Motor neuron (in vitro differentiated cells): Measurements from ENCODE around the gene PAM. TPM values are rescaled to one million over a fixed set of nuclear protein-coding genes. Genes with fewer than 3 reads are reported as not detected.

Experiments used
- ATAC-seq, 8 experiments: fragments of 200-7000 bp; cut with Tn5 transposase; replicated peaks in 6 of 8; 2 replicates each; pipeline ENCODE4 v1.8.0; 2021; ENCODE audit warnings: mild to moderate bottlenecking in 8 of 8, moderate library complexity in 8 of 8
- H3K27ac ChIP-seq, 2 donors: fragments of 250-450 bp; sonication (Bioruptor Pico); 2 replicates each; pipeline ENCODE4 v1.9.0; 2021; ENCODE audit warnings: antibody characterized with exemption in 2 of 2, mild to moderate bottlenecking in 2 of 2, moderate library complexity in 1 of 2
- H3K4me1 ChIP-seq, 2 donors: fragments of 250-450 bp; sonication (Bioruptor Pico); replicated peaks in 1 of 2; 2 replicates each; pipeline ENCODE4 v1.6.1; 2021; ENCODE audit warnings: antibody characterized with exemption in 2 of 2, mild to moderate bottlenecking in 2 of 2, moderate library complexity in 1 of 2
- H3K4me3 ChIP-seq, 5 donors: fragments of 250-450 bp; sonication (Bioruptor Pico); 2 replicates each; pipeline ENCODE4 v1.9.0; 2021; ENCODE audit warnings: antibody characterized with exemption in 5 of 5, mild to moderate bottlenecking in 5 of 5, moderate library complexity in 4 of 5
- WGBS, 10 experiments: fragments of 450-650 bp; shearing (Covaris generic); methylation state at CpG; one replicate each; pipeline ENCODE4 v1.0.0; 2022; 5-methylcytosine and 5-hydroxymethylcytosine counted together
- in situ Hi-C, 9 experiments: fragments of 400-800 bp; cut with MboI; loops; one replicate each; pipeline ENCODE4 v1.15.0; 2021; ENCODE audit warnings: low sequenced_read_pairs in 9 of 9, low pct_unique_long_range_greater_than_20kb in 2 of 9; ENCODE audit not compliant: unreplicated experiment in 9 of 9
- total RNA-seq, 8 experiments: library from RNA; unstranded; fragments of 300-600 nt; gene quantifications; 2 replicates each; pipeline versions ENCODE4 v1.2.3 to v1.2.4, GENCODE V29; 2022

Gene PAM
- total RNA-seq, 8 experiments from 2014 or later: 49.0 to 439 (median 74.4) TPM

DNA sequence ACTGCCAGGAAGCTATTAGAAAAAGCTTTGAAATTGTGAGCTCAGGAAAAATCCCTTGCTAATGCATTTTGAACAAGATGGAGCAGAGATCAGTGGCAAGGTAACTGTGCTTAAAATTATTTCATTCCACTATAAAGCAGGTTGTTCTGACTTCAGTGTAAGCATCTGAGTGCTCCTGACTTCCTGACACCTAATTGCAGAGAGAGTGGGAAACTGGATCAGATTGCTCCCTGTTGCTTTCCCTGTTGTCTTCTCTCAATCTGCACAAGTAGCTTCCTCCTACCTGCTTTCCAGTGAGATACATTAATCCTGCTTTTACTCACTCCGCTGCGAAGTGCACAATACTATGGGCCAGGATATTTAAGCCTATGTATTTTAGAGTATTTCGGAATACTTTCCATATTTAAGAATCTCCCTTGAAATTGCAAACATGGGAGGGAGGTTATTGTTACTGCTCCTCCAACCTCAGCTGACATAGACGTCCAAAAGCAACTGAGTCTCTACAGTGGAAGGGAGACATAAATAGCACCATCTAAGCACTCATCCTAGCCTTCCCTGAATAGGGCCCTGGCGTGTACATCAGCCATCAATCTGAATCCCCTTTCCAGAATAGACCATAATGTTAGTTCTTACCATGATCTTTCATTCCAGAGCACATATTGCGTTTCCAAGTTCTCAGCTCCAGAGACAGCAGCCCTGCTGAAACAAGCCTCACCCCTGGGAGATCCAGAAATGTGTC lies 178.8 kb downstream of the PAM start:
- in situ Hi-C loops: no loop called here
- H3K4me1 ChIP-seq: no peaks in the 10 kb centered on the region
- no peak for ATAC-seq
- 79 to 100% (median 100%) methylated on average over 1 to 5 of the region's 6 CpGs for WGBS, 10 experiments
- no peak overlapping the region for H3K4me3 ChIP-seq
- no peak overlapping the region for H3K27ac ChIP-seq

DNA sequence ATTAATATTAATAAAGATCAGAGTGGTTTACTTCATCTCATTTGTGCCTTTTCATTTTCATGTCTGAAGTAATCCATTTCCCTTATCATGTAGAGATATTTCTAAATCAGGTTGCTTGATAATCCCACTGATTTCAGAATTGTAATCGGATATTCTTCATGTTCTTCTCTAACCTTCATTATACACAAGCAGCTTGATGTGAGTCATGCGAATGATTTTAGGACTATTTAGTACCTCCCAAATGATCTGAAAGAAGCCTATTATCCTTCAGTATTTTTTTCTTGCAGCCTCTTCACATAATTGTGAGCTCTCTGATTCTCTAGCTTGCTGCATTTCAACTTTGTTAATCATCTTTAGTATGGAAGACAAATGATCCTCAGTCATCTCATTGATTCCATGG lies 182.8 kb downstream of the PAM start:
- no peak overlapping the region for H3K27ac ChIP-seq
- WGBS, 10 experiments: 73 to 100% (median 100%) methylated on average over 2 of the region's 2 CpGs; no CpG with 5 or more reads in 2 of the 10 experiments
- peaks cover 0 to 6% of the 10 kb centered on the region in 2 donors for H3K4me1 ChIP-seq
- no peak overlapping the region for H3K4me3 ChIP-seq
- in situ Hi-C loops: no loop called here
- ATAC-seq: peak in 2 of 8 experiments; percentile 26 to 38

DNA sequence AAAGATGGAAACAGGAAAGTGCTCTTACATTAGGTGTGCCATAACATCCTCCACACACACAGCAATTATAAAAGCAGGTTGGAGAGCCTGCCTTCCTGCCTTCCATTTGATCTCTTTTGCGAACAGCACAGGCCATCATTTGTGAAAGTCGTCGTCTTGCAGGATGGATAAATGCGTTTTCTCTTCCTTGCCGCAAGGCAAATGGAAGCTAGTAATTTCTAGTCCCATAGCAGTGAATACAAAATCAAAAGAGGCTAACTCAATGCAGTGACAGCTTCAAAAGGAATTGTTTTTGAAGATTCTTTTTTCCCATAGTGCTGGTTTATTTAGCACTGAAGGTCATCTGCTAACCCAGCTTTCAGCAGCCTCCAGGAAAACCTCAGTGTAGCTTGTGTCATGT lies 186.0 kb downstream of the PAM start:
- WGBS, 10 experiments: 20 to 100% (median 84%) methylated on average over 1 to 5 of the region's 5 CpGs; no CpG with 5 or more reads in 2 of the 10 experiments
- peak in 4 of 8 experiments; percentile 16 to 56 (median 27) for ATAC-seq
- Histone ChIP-seq H3K4me3 (no peak overlapping the region), H3K4me1 (peaks cover 0 to 6% of the 10 kb centered on the region in 2 donors), H3K27ac (peak overlapping the region in 1 of 2 donors; percentile 37)
- in situ Hi-C loops: no loop called here

DNA sequence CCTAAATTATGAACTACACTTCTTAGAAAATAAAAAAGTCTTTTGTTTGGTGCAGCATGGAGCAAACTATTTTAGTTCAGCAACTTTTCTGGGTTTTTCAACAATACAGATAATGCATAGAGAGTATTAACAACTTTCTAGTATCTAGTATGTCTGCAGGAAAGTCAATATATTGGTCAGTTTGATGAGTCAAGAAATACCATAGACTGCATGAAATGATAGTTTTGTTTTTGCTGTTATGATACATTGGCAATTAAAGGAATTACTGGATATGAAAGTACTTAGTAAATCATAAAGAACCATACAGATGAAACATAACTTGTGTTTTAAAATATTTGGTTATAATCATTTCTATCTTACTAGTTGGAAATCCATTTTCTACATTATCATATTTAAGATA lies 191.3 kb downstream of the PAM start:
- in situ Hi-C loops: no loop called here
- H3K4me1 ChIP-seq: no peaks in the 10 kb centered on the region
- ATAC-seq: no peak
- H3K4me3 ChIP-seq: no peak overlapping the region
- no peak overlapping the region for H3K27ac ChIP-seq

DNA sequence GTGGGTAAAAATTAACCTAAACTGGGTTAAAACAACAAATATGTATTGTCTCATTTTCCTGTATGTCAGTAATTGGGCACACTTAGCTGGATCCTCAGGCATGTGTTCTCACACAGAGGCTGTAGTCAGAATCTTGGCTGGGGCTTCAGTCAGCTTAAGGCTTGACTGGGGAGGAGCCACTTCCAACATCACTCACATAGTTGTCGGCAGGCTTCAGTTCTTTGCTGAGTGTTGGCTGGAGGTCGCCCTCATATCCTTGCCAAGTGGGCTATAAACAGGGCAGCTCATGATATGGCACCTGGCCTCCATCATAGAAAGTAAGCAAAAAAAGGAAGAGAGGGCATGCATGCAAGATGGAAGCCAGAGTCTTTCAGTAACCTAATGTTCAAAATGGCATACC lies 191.9 kb downstream of the PAM start:
- Histone ChIP-seq H3K27ac (no peak overlapping the region), H3K4me3 (no peak overlapping the region), H3K4me1 (no peaks in the 10 kb centered on the region)
- 40 to 100% (median 97%) methylated on average over 1 to 2 of the region's 2 CpGs; no CpG with 5 or more reads in 4 of the 10 experiments for WGBS, 10 experiments
- no peak for ATAC-seq
- in situ Hi-C loops: no loop called here

DNA sequence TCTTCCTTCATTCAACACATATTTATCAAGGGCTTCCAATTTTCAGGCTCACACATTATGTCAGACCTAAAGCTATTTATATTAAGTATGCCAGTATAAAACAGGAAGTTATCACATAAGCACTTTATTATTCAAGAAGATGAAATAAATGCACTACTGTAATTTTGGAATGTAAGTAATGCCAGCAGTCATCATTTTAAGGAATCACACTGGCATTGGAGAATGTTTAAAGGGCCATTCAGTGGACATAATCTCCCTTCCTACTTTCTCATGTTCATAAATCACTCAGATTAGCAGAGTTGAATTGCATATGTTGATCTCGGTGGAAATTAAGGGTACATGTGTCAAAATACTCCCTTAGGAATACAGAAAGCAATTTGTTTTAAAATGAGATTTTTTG lies 200.4 kb downstream of the PAM start:
- in situ Hi-C loops: no loop called here

DNA sequence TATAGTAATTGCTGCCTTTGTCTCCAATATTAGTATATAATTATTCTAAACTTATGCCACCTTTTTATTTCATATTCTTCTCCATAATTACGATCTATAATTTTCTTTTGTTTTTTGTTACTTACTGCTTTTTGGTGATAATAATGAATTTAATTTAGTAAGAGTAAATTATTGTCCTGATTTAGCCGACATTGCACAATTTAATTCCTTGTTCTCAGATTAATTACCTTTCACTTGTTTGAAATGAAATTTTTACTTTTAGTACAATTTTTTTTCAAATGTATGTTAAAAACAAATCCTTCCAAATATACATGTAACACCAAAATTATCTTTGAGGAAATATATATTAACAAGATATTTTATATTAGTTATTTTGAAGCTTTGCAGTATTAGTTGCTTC lies 201.5 kb downstream of the PAM start:
- Histone ChIP-seq H3K4me1 (peaks cover 5 to 28% of the 10 kb centered on the region in 2 donors), H3K4me3 (no peak overlapping the region), H3K27ac (no peak overlapping the region)
- no peak for ATAC-seq
- WGBS, 10 experiments: 87 to 100% (median 97%) methylated on average over 1 to 2 of the region's 2 CpGs
- in situ Hi-C loops: no loop called here

More for the DNA sequence above, 200.4 kb downstream of the PAM start:
- no peak overlapping the region for H3K27ac ChIP-seq
- peaks cover 5 to 28% of the 10 kb centered on the region in 2 donors for H3K4me1 ChIP-seq
- WGBS, 10 experiments: 11 to 40% (median 28%) methylated on average over 1 of the region's 1 CpG; no CpG with 5 or more reads in 6 of the 10 experiments
- peak in 1 of 8 experiments; percentile 52 for ATAC-seq
- no peak overlapping the region for H3K4me3 ChIP-seq

DNA sequence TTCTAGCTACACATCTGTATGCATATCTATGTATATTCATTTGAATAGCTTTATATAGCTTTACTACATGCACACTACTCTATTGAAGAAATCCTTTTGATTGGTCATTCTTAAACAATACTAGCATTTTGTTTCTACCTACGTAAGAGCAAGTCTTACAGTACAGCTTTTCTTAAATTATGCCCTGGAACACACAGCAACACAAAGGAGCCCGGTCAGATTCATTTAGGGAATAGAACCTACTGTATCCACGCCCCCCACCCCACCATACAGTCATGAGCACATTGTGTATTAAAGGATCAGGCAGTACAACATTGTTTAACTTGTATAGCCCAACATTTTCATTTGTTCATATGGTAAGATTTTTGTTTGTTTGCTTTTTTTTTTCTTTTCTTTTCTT lies 202.0 kb downstream of the PAM start:
- WGBS, 10 experiments: 93 to 100% (median 100%) methylated on average over 1 to 3 of the region's 3 CpGs; no CpG with 5 or more reads in 1 of the 10 experiments
- ATAC-seq: no peak

DNA sequence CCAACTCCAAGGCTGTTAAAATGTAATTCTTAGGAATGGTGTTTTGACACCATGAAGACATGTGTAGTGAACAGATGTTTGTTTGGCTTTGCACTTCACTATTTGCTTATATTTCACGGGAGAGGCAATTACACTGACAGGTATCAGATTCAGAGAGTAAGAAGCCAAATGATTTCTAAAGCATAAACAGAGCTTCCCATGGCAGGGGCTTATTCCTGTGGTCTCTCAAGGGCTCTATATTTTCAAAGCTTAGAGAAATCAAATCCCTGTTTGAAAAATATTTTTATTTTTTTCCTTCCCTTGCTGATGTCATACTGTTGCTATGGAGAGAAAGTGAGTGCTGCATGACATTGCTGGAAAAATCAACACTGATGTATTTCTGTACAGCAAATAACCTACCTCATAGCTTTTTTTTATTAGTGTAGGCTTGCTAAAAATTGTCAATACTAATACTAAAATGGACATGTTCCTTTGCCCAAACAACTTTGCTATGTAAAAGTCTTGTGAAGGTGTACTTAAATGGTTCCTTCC lies 203.4 kb downstream of the PAM start:
- Histone ChIP-seq H3K27ac (no peak overlapping the region), H3K4me3 (no peak overlapping the region), H3K4me1 (peaks cover 5 to 28% of the 10 kb centered on the region in 2 donors)
- peak in 7 of 8 experiments; percentile 81 to 95 (median 84) for ATAC-seq
- 17 to 80% (median 44%) methylated on average over 1 of the region's 1 CpG; no CpG with 5 or more reads in 4 of the 10 experiments for WGBS, 10 experiments
- in situ Hi-C loops: no loop called here

More for the DNA sequence above, 202.0 kb downstream of the PAM start:
- Histone ChIP-seq H3K4me1 (peaks cover 5 to 28% of the 10 kb centered on the region in 2 donors), H3K4me3 (no peak overlapping the region), H3K27ac (no peak overlapping the region)
- in situ Hi-C loops: no loop called here

DNA sequence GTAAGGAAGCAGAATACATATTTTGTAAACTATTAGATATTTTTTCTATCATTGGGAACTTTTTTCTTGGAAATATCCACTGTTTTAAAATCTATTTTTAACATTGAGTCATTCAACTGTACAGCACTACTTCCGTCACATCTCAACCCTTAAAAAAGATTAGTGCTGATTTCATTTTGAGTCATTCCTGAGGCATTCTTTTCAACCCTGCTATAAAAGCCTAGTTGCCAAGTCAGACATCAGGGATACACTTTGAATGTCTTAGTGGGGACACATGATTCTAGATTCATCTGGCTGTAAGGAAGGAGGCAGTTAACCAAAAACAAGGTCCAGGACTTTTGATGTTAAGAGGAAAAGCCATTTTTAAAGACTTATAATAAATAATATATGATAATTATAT lies 203.9 kb downstream of the PAM start:
- in situ Hi-C loops: no loop called here
- H3K4me3 ChIP-seq: no peak overlapping the region
- no peak overlapping the region for H3K27ac ChIP-seq
- 22 to 100% (median 64%) methylated on average over 1 of the region's 1 CpG; no CpG with 5 or more reads in 1 of the 10 experiments for WGBS, 10 experiments
- peaks cover 5 to 28% of the 10 kb centered on the region in 2 donors for H3K4me1 ChIP-seq
- ATAC-seq: peak in 7 of 8 experiments; percentile 69 to 99 (median 94)

DNA sequence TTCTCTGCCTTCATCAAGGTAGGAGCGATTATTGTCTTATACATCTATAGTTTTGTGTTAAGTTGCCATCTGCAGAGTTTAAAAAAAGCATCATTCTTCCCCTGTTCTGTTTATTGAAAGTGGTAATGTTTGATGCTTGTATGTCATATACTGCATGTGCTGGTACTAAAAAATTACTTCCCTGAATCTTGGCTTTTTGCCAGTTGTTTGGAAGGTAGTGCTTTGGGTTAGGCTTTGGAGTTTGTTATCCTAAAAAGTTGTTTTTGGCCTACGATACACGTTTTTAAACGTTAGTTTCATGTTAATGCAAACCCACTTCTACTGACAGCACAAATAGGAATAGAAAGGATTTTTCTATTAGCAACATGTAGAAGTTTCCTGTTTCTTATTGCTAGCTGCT lies 206.6 kb downstream of the PAM start:
- no peak overlapping the region for H3K4me3 ChIP-seq
- in situ Hi-C loops: no loop called here
- H3K27ac ChIP-seq: no peak overlapping the region
- 57 to 100% (median 92%) methylated on average over 2 to 4 of the region's 4 CpGs; no CpG with 5 or more reads in 1 of the 10 experiments for WGBS, 10 experiments
- no peak for ATAC-seq
- peaks cover 5 to 32% of the 10 kb centered on the region in 2 donors for H3K4me1 ChIP-seq

DNA sequence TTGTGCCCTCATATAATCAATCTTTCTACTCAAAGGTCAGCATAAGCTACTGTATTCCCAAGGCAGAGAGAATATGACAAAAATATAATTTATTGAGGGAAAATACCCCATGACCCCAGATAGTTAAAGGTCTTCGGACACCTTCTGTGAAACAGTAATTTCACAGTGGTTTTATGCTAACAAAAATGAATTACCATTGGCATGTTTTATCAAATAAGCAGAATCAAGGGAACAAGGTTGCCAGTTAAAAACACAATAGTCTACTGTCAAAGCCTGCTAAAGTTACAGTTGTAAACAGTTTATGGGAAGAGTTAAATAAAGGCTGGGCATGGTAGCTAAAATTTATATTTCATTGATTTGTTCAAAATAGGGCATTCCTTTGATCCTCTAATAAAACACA lies 210.5 kb downstream of the PAM start:
- ATAC-seq: no peak
- WGBS, 10 experiments: 17 to 100% (median 62%) methylated on average over 1 of the region's 1 CpG; no CpG with 5 or more reads in 2 of the 10 experiments
- in situ Hi-C loops: no loop called here
- no peak overlapping the region for H3K27ac ChIP-seq
- peaks cover 0 to 9% of the 10 kb centered on the region in 2 donors for H3K4me1 ChIP-seq
- no peak overlapping the region for H3K4me3 ChIP-seq

DNA sequence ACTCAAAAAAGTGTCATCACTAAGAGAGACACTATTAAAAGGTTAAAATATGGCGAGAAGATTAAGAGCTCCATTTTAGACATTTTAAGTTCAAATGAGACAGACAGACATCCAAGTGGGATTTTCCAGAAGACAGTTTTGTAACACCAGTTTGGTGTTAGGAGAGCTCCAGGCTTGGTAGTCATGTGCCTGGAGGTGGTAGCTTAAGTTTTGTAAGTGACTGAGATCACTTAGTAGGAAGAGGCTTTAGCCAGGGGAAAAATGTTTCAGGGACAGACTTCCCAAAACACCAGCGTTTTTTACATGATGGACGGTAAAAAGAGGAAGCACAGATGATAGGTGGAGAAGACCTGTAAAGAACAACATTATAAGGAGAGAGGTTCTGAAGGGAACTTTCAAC lies 214.5 kb downstream of the PAM start:
- peaks cover 0 to 9% of the 10 kb centered on the region in 2 donors for H3K4me1 ChIP-seq
- 74 to 100% (median 87%) methylated on average over 1 to 3 of the region's 3 CpGs; no CpG with 5 or more reads in 1 of the 10 experiments for WGBS, 10 experiments
- in situ Hi-C loops: no loop called here

More for the DNA sequence above, 214.5 kb downstream of the PAM start:
- no peak for ATAC-seq
- Histone ChIP-seq H3K4me3 (no peak overlapping the region), H3K27ac (no peak overlapping the region)
